ENCODE results near the gene RECQL5.
A peak's percentile ranks its signal among the peaks of the same experiment; 100 is the strongest.

RECQL5 gene

GRCh38 chr17:75616521-75617122, 50.3 kb downstream of the RECQL5 start:
- CTCF ChIA-PET: interaction anchor here (2.3 to 2.6 kb wide), 3 partner anchors 9 to 17 kb away, joined by 12 to 15 read pairs (median 13); partner anchors contain the start of gene SMIM5
- no peak for DNase-seq (ENCODE audit: extremely low spot score)
- TF ChIP-seq CTBP1 (IDR thresholded peaks at IDR 0.05; ENCODE audit: borderline replicate concordance) (no peak), NFRKB (IDR thresholded peaks at IDR 0.05) (no peak), SP1 (IDR thresholded peaks at IDR 0.05) (no peak), SUZ12 (IDR thresholded peaks at IDR 0.05) (no peak), ELF4 (IDR thresholded peaks at IDR 0.05) (no peak), PKNOX1 (IDR thresholded peaks at IDR 0.05) (no peak), BHLHE40 (IDR thresholded peaks at IDR 0.05; ENCODE audit: borderline replicate concordance) (no peak), FOXA1 (IDR thresholded peaks at IDR 0.05) (no peak), HDGF (IDR thresholded peaks at IDR 0.05; ENCODE audit: borderline replicate concordance) (no peak), LEF1 (IDR thresholded peaks at IDR 0.05; ENCODE audit: borderline replicate concordance) (no peak), FOXM1 (IDR thresholded peaks at IDR 0.05; ENCODE audit: borderline replicate concordance) (no peak), FOXK2 (IDR thresholded peaks at IDR 0.05) (no peak), ZNF384 (IDR thresholded peaks at IDR 0.05) (no peak), TARDBP (IDR thresholded peaks at IDR 0.05) (no peak)
- POLR2A ChIA-PET: interaction anchor here (0.7 kb wide), 1 partner anchor 452 kb away, joined by 3 read pairs; no protein-coding TSS in a partner anchor

- POLR2A ChIA-PET: no interaction called here
- DNase-seq (ENCODE audit: extremely low spot score): no peak
- CTCF ChIA-PET: interaction anchor here (1.6 to 2.4 kb wide), 2 partner anchors 10 to 14 kb away, joined by 5 to 12 read pairs; no protein-coding TSS in a partner anchor
- no peak for TF ChIP-seq CTBP1 (IDR thresholded peaks at IDR 0.05; ENCODE audit: borderline replicate concordance)
- TF ChIP-seq TARDBP (IDR thresholded peaks at IDR 0.05): no peak
- no peak for TF ChIP-seq SUZ12 (IDR thresholded peaks at IDR 0.05)
- no peak for TF ChIP-seq FOXK2 (IDR thresholded peaks at IDR 0.05)
- no peak for TF ChIP-seq ELF4 (IDR thresholded peaks at IDR 0.05)
- TF ChIP-seq ZNF384 (IDR thresholded peaks at IDR 0.05): no peak
These were observed 51.7 kb downstream of the RECQL5 start for GRCh38 chr17:75615301-75615700.

- CTCF ChIA-PET: interaction anchor here (1.4 to 1.6 kb wide), 2 partner anchors 13 to 18 kb away, joined by 5 read pairs; no protein-coding TSS in a partner anchor
- no peak for DNase-seq (ENCODE audit: extremely low spot score)
- POLR2A ChIA-PET: no interaction called here
- no peak for TF ChIP-seq ARNT (IDR thresholded peaks at IDR 0.05)
- no peak for TF ChIP-seq HDGF (IDR thresholded peaks at IDR 0.05; ENCODE audit: borderline replicate concordance)
- no peak for TF ChIP-seq L3MBTL2 (conservative IDR thresholded peaks at IDR 0.05)
- TF ChIP-seq FOXM1 (IDR thresholded peaks at IDR 0.05; ENCODE audit: borderline replicate concordance): no peak
- TF ChIP-seq FOXA1 (IDR thresholded peaks at IDR 0.05): no peak
- no peak for TF ChIP-seq SUZ12 (IDR thresholded peaks at IDR 0.05)
- no peak for TF ChIP-seq SP1 (IDR thresholded peaks at IDR 0.05)
- no peak for TF ChIP-seq FOXK2 (IDR thresholded peaks at IDR 0.05)
- no peak for TF ChIP-seq ELF4 (IDR thresholded peaks at IDR 0.05)
- no peak for TF ChIP-seq NFRKB (IDR thresholded peaks at IDR 0.05)
- no peak for TF ChIP-seq BHLHE40 (IDR thresholded peaks at IDR 0.05; ENCODE audit: borderline replicate concordance)
- TF ChIP-seq PKNOX1 (IDR thresholded peaks at IDR 0.05): no peak
- no peak for TF ChIP-seq TARDBP (IDR thresholded peaks at IDR 0.05)
- TF ChIP-seq LEF1 (IDR thresholded peaks at IDR 0.05; ENCODE audit: borderline replicate concordance): no peak
- no peak for TF ChIP-seq ZNF384 (IDR thresholded peaks at IDR 0.05)
These were observed 52.2 kb downstream of the RECQL5 start for GRCh38 chr17:75614556-75615270.

- TF ChIP-seq ELF4 (IDR thresholded peaks at IDR 0.05) (no peak), PKNOX1 (IDR thresholded peaks at IDR 0.05) (no peak), ZNF384 (IDR thresholded peaks at IDR 0.05) (no peak), CTBP1 (IDR thresholded peaks at IDR 0.05; ENCODE audit: borderline replicate concordance) (no peak), SP1 (IDR thresholded peaks at IDR 0.05) (no peak), BHLHE40 (IDR thresholded peaks at IDR 0.05; ENCODE audit: borderline replicate concordance) (no peak), TARDBP (IDR thresholded peaks at IDR 0.05) (no peak), HDGF (IDR thresholded peaks at IDR 0.05; ENCODE audit: borderline replicate concordance) (no peak), FOXA1 (IDR thresholded peaks at IDR 0.05) (no peak), FOXK2 (IDR thresholded peaks at IDR 0.05) (no peak), ARNT (IDR thresholded peaks at IDR 0.05) (no peak), SUZ12 (IDR thresholded peaks at IDR 0.05) (no peak), LEF1 (IDR thresholded peaks at IDR 0.05; ENCODE audit: borderline replicate concordance) (no peak), FOXM1 (IDR thresholded peaks at IDR 0.05; ENCODE audit: borderline replicate concordance) (no peak), NFRKB (IDR thresholded peaks at IDR 0.05) (no peak), L3MBTL2 (conservative IDR thresholded peaks at IDR 0.05) (no peak)
- ChIA-PET CTCF (interaction anchor here (1.4 kb wide), 1 partner anchor 17 kb away, joined by 5 read pairs; no protein-coding TSS in a partner anchor), POLR2A (no interaction called here)
- peak; percentile 74 for DNase-seq (ENCODE audit: extremely low spot score)
These were observed 52.9 kb downstream of the RECQL5 start for GRCh38 chr17:75614006-75614405.

GRCh38 chr17:75612906-75613626, 53.9 kb downstream of the RECQL5 start:
- ChIA-PET POLR2A (interaction anchor here (0.8 kb wide), 1 partner anchor 88 kb away, joined by 3 read pairs; the partner anchor contains the start of gene LLGL2), CTCF (interaction anchor here (0.7 to 3.5 kb wide), 3 partner anchors 12 to 20 kb away, joined by 3 to 12 read pairs (median 5); partner anchors contain the start of gene SMIM5)
- TF ChIP-seq NFRKB (IDR thresholded peaks at IDR 0.05) (no peak), LEF1 (IDR thresholded peaks at IDR 0.05; ENCODE audit: borderline replicate concordance) (no peak), SUZ12 (IDR thresholded peaks at IDR 0.05) (no peak), FOXA1 (IDR thresholded peaks at IDR 0.05) (no peak), PKNOX1 (IDR thresholded peaks at IDR 0.05) (no peak), SP1 (IDR thresholded peaks at IDR 0.05) (no peak), TARDBP (IDR thresholded peaks at IDR 0.05) (no peak)
- DNase-seq (ENCODE audit: extremely low spot score): no peak

Measured in HEK293T (cell line).